Coronary artery (tissue), 2 donors: ENCODE measurements around the gene TGM5.
"Not testable (repeated sequence)": the region's sequence is repeated elsewhere in the genome, so short reads cannot be mapped to it uniquely, and the experiment has no call there.

Experiments used
- DNase-seq: peaks from one replicate; pipeline ENCODE4 v3.0.0-alpha.2; 2017; ENCODE audit warnings: low spot score
- H3K27ac ChIP-seq, 2 donors: fragments of 200-600 bp; sonication (generic); one replicate each; pipeline ENCODE4 v1.5.1; 2016 to 2019
- H3K4me3 ChIP-seq: fragments of 200-600 bp; sonication (generic); 2 replicates; pipeline ENCODE4 v1.5.1; 2016; ENCODE audit warnings: mild to moderate bottlenecking, moderate library complexity
- CTCF ChIP-seq: fragments of 200-600 bp; sonication (generic); IDR thresholded peaks from one replicate; pipeline ENCODE4 v1.5.1; 2019; ENCODE audit warnings: antibody characterized with exemption

Gene TGM5

GRCh38 chr15:43276563-43277200 is 10.0 kb upstream of the TGM5 start:
- peak; percentile 45 for DNase-seq
- no peak for TF ChIP-seq CTCF
- Histone ChIP-seq H3K4me3 (no peak overlapping the region), H3K27ac (no peak overlapping the region)

GRCh38 chr15:43275740-43276562 is 9.2 kb upstream of the TGM5 start:
- no peak overlapping the region for H3K27ac ChIP-seq
- H3K4me3 ChIP-seq: no peak overlapping the region
- no peak for TF ChIP-seq CTCF
- DNase-seq: peak; percentile 36

- peak; percentile 28 for DNase-seq
Measured at GRCh38 chr15:43274136-43274535, 7.4 kb upstream of the TGM5 start.

GRCh38 chr15:43273243-43273642 is 6.5 kb upstream of the TGM5 start:
- DNase-seq: peak; percentile 24
- no peak for TF ChIP-seq CTCF
- Histone ChIP-seq H3K27ac (no peak overlapping the region), H3K4me3 (no peak overlapping the region)

More at GRCh38 chr15:43274136-43274535, 7.4 kb upstream of the TGM5 start:
- no peak overlapping the region for H3K4me3 ChIP-seq
- H3K27ac ChIP-seq: no peak overlapping the region
- TF ChIP-seq CTCF: no peak

GRCh38 chr15:43271908-43272307 is 5.2 kb upstream of the TGM5 start:
- H3K27ac ChIP-seq, DNase-seq, H3K4me3 ChIP-seq: not testable (repeated sequence)

GRCh38 chr15:43270676-43271306 is 4.1 kb upstream of the TGM5 start:
- Histone ChIP-seq H3K27ac (no peak overlapping the region), H3K4me3 (no peak overlapping the region)
- no peak for TF ChIP-seq CTCF
- DNase-seq: peak; percentile 53

GRCh38 chr15:43270113-43270665 is 3.5 kb upstream of the TGM5 start:
- peak; percentile 40 for DNase-seq
- TF ChIP-seq CTCF: no peak
- Histone ChIP-seq H3K4me3 (no peak overlapping the region), H3K27ac (no peak overlapping the region)
